PC-3 (cell line): Measurements from ENCODE around the gene AARS2. TPM values are rescaled to one million over a fixed set of nuclear protein-coding genes. Genes with fewer than 3 reads are reported as not detected.
A peak's percentile ranks its signal among the peaks of the same experiment; 100 is the strongest.

Experiments used
- ATAC-seq: fragments of 200-7000 bp; cut with Tn5 transposase; 2 replicates; pipeline ENCODE4 v1.9.1; 2020; ENCODE audit warnings: mild to moderate bottlenecking, moderate library complexity
- BruUV-seq: library from RNA; stranded (reverse); fragments of 400-500 nt; replicated peaks from 2 replicates; lab custom pipeline; 2021; lab: Mats Ljungman, UMichigan
- CTCF ChIA-PET: fragments of 300-600 bp; sonication (Branson Sonifier 250); formaldehyde crosslinking; loops from one replicate; lab custom pipeline; 2022; ENCODE audit warnings: antibody characterized with exemption; lab: Charles Lee
- POLR2A ChIA-PET: fragments of 300-600 bp; sonication (Branson Sonifier 250); formaldehyde crosslinking; loops from one replicate; lab custom pipeline; 2022; ENCODE audit warnings: antibody characterized with exemption; ENCODE audit not compliant: unreplicated experiment; lab: Charles Lee
- DNase-seq: peaks from one replicate; pipeline ENCODE4 v3.0.0-alpha.2; 2015
- H2AFZ ChIP-seq: fragments of 300-600 bp; sonication (generic); 2 replicates; pipeline ENCODE4 v1.6.0; 2016; ENCODE audit warnings: antibody characterized with exemption, low read length
- H3F3A ChIP-seq: fragments of 300-600 bp; sonication (generic); one replicate; pipeline ENCODE4 v1.6.0; 2017; ENCODE audit warnings: antibody characterized with exemption, low read length, control low read depth, mild to moderate bottlenecking; ENCODE audit not compliant: unreplicated experiment
- H3K27ac ChIP-seq: fragments of 300-600 bp; sonication (generic); 2 replicates; pipeline ENCODE4 v1.5.1; 2016; ENCODE audit warnings: mild to moderate bottlenecking, low read length
- H3K27me3 ChIP-seq: fragments of 300-600 bp; sonication (generic); 2 replicates; pipeline ENCODE4 v1.6.1; 2016; ENCODE audit warnings: low read length, mixed read lengths
- H3K36me3 ChIP-seq: fragments of 300-600 bp; sonication (generic); 2 replicates; pipeline ENCODE4 v1.6.1; 2016; ENCODE audit warnings: low read depth, mixed run types, low read length, mixed read lengths
- H3K4me1 ChIP-seq: fragments of 300-600 bp; sonication (generic); 2 replicates; pipeline ENCODE4 v1.5.1; 2016; ENCODE audit warnings: low read length; ENCODE audit not compliant: insufficient read depth
- H3K4me2 ChIP-seq: fragments of 300-600 bp; sonication (generic); 2 replicates; pipeline ENCODE4 v1.6.0; 2016; ENCODE audit warnings: low read length
- H3K4me3 ChIP-seq: fragments of 300-600 bp; sonication (generic); 2 replicates; pipeline ENCODE4 v1.5.1; 2016; ENCODE audit warnings: mild to moderate bottlenecking, low read length, mixed read lengths
- H3K79me2 ChIP-seq: fragments of 300-600 bp; sonication (generic); 2 replicates; pipeline ENCODE4 v1.6.1; 2017; ENCODE audit warnings: low read length, mixed read lengths
- H3K9ac ChIP-seq: fragments of 300-600 bp; sonication (generic); 2 replicates; pipeline ENCODE4 v1.6.0; 2016; ENCODE audit warnings: mild to moderate bottlenecking, low read length
- H3K9me2 ChIP-seq: fragments of 300-600 bp; sonication (generic); replicated peaks from 2 replicates; pipeline ENCODE4 v1.6.1; 2016; ENCODE audit warnings: mixed run types, low read length, mixed read lengths
- H3K9me3 ChIP-seq: fragments of 300-600 bp; sonication (generic); 2 replicates; pipeline ENCODE4 v1.6.1; 2016; ENCODE audit warnings: low read length, mixed read lengths
- H4K20me1 ChIP-seq: fragments of 300-600 bp; sonication (generic); 2 replicates; pipeline ENCODE4 v1.6.1; 2016; ENCODE audit warnings: low read length, mixed read lengths
- CTCF ChIP-seq: fragments of 300-600 bp; sonication (generic); conservative IDR thresholded peaks from 2 replicates; pipeline ENCODE4 v1.5.1; 2017; ENCODE audit warnings: antibody characterized with exemption, low read depth, mild to moderate bottlenecking, low read length
- EZH2 ChIP-seq: fragments of 300-600 bp; sonication (generic); IDR thresholded peaks from one replicate; pipeline ENCODE4 v1.6.1; 2017; ENCODE audit warnings: antibody characterized with exemption, mild to moderate bottlenecking, low read length; ENCODE audit not compliant: unreplicated experiment
- EZH2phosphoT487 ChIP-seq: fragments of 300-600 bp; sonication (generic); IDR thresholded peaks from 2 replicates; pipeline ENCODE4 v1.6.1; 2018; ENCODE audit warnings: mild to moderate bottlenecking, antibody characterized with exemption, low read length, borderline replicate concordance
- intact Hi-C: fragments of 100-400 bp; cut with micrococcal nuclease; formaldehyde crosslinking; loops from 2 replicates; pipeline ENCODE4 v1.9.0; 2023
- total RNA-seq: library from RNA; depleted of rRNA; stranded (reverse); fragments of >200 nt; gene quantifications from 2 replicates; pipeline ENCODE4 v1.2.3, GENCODE V29; 2014

AARS2 gene
- total RNA-seq, 1 experiment from 2014 or later = 26.2 TPM

GRCh38 chr6:44339301-44339700, 26.2 kb upstream of the AARS2 start:
- Histone ChIP-seq H3K4me3 (no peak overlapping the region), H3K27ac (no peak overlapping the region), H3K27me3 (peaks cover 15% of the 10 kb centered on the region; the same call in 1 of the 2 replicates), H3K36me3 (no peaks in the 10 kb centered on the region), H3K9ac (no peak overlapping the region), H3K9me2 (no peaks in the 10 kb centered on the region), H2AFZ (no peak overlapping the region), H3K4me1 (peaks cover 5% of the 10 kb centered on the region; the same call in 1 of the 2 replicates), H3F3A (no peaks in the 10 kb centered on the region), H4K20me1 (no peaks in the 10 kb centered on the region), H3K79me2 (no peaks in the 10 kb centered on the region), H3K4me2 (0 out of 2 replicates have a peak overlapping the region, but pooled peaks have one; percentile 22), H3K9me3 (no peaks in the 10 kb centered on the region)
- 0 out of 2 replicates have a peak, but pooled peaks have one; percentile 14 for ATAC-seq
- no TSS peak for BruUV-seq
- ChIA-PET CTCF (interaction anchor here (0.6 to 1.6 kb wide), 2 partner anchors 8 to 71 kb away, joined by 4 to 7 read pairs; no protein-coding TSS in a partner anchor), POLR2A (no interaction called here)
- DNase-seq = no peak
- TF ChIP-seq CTCF = no peak
- no peak for TF ChIP-seq EZH2phosphoT487
- no peak for TF ChIP-seq EZH2
- intact Hi-C loops = loop anchor here (2.0 kb wide), 2 partner anchors 166 to 242 kb away; no protein-coding TSS in a partner anchor

GRCh38 chr6:44338228-44339122, 25.3 kb upstream of the AARS2 start:
- CTCF ChIA-PET = interaction anchor here (1.6 kb wide), 1 partner anchor 71 kb away, joined by 7 read pairs; no protein-coding TSS in a partner anchor
- TF ChIP-seq CTCF (peak; percentile 88), EZH2phosphoT487 (no peak)
- Histone ChIP-seq H4K20me1 (no peaks in the 10 kb centered on the region), H2AFZ (no peak overlapping the region), H3K4me2 (no peak overlapping the region), H3K4me1 (peaks cover 5% of the 10 kb centered on the region; the same call in 1 of the 2 replicates), H3K79me2 (no peaks in the 10 kb centered on the region), H3K27me3 (peaks cover 10% of the 10 kb centered on the region; the same call in 1 of the 2 replicates), H3K9me3 (no peaks in the 10 kb centered on the region), H3K9me2 (no peaks in the 10 kb centered on the region), H3F3A (no peaks in the 10 kb centered on the region), H3K27ac (no peak overlapping the region), H3K36me3 (no peaks in the 10 kb centered on the region), H3K4me3 (no peak overlapping the region), H3K9ac (no peak overlapping the region)
- DNase-seq = peak; percentile 80
- POLR2A ChIA-PET = interaction anchor here (0.6 kb wide), 1 partner anchor 67 kb away, joined by 5 read pairs; no protein-coding TSS in a partner anchor
- no TSS peak for BruUV-seq
- peak; percentile 73 for ATAC-seq
- intact Hi-C loops = loop anchor here (1.0 to 2.0 kb wide), 3 partner anchors 70 to 242 kb away; no protein-coding TSS in a partner anchor
